Neural progenitor cell (in vitro differentiated cells): Measurements from ENCODE around the gene PRM1.

Experiments
- CTCF ChIP-seq: fragments of 200-600 bp; sonication (generic); IDR thresholded peaks from 2 replicates; pipeline ENCODE4 v1.5.1; 2017; ENCODE audit warnings: antibody characterized with exemption, mild to moderate bottlenecking
- EZH2phosphoT487 ChIP-seq: fragments of 200-600 bp; sonication (generic); IDR thresholded peaks from 2 replicates; pipeline ENCODE4 v1.6.1; 2017; ENCODE audit warnings: antibody characterized with exemption

GRCh38 chr16:11260596-11260966 is 20.5 kb downstream of the PRM1 start:
- TF ChIP-seq CTCF: no peak
- TF ChIP-seq EZH2phosphoT487: no peak
